Measurements from ENCODE around the gene PXDC1. TPM values are rescaled to one million over a fixed set of nuclear protein-coding genes. Genes with fewer than 3 reads are reported as not detected.
"Not testable (repeated sequence)": the region's sequence is repeated elsewhere in the genome, so short reads cannot be mapped to it uniquely, and the experiment has no call there.

PXDC1 gene
- total RNA-seq, 1 experiment from 2014 or later: 59.0 TPM

- no peak for DNase-seq (ENCODE audit: low read depth, low spot score)
- in situ Hi-C loops (cut with HindIII; ENCODE audit: low pct_unique_long_range_greater_than_20kb, low sequenced_read_pairs): no loop called here
These were observed 17.0 kb upstream of the PXDC1 start for GRCh38 chr6:3768502-3768901.

- DNase-seq (ENCODE audit: low read depth, low spot score); in situ Hi-C loops (cut with HindIII; ENCODE audit: low pct_unique_long_range_greater_than_20kb, low sequenced_read_pairs): not testable (repeated sequence)
These were observed 16.0 kb upstream of the PXDC1 start for GRCh38 chr6:3767483-3767882.

GRCh38 chr6:3766214-3766613 lies 14.7 kb upstream of the PXDC1 start:
- in situ Hi-C loops (cut with HindIII; ENCODE audit: low pct_unique_long_range_greater_than_20kb, low sequenced_read_pairs): no loop called here
- no peak for DNase-seq (ENCODE audit: low read depth, low spot score)

- no peak for DNase-seq (ENCODE audit: low read depth, low spot score)
- in situ Hi-C loops (cut with HindIII; ENCODE audit: low pct_unique_long_range_greater_than_20kb, low sequenced_read_pairs): no loop called here
These were observed 13.9 kb upstream of the PXDC1 start for GRCh38 chr6:3765415-3765814.

GRCh38 chr6:3764516-3765335 lies 13.2 kb upstream of the PXDC1 start:
- in situ Hi-C loops (cut with HindIII; ENCODE audit: low pct_unique_long_range_greater_than_20kb, low sequenced_read_pairs): no loop called here
- no peak for DNase-seq (ENCODE audit: low read depth, low spot score)

GRCh38 chr6:3762852-3763251 lies 11.3 kb upstream of the PXDC1 start:
- in situ Hi-C loops (cut with HindIII; ENCODE audit: low pct_unique_long_range_greater_than_20kb, low sequenced_read_pairs): no loop called here
- DNase-seq (ENCODE audit: low read depth, low spot score): no peak

- in situ Hi-C loops (cut with HindIII; ENCODE audit: low pct_unique_long_range_greater_than_20kb, low sequenced_read_pairs): no loop called here
- DNase-seq (ENCODE audit: low read depth, low spot score): no peak
These were observed 10.8 kb upstream of the PXDC1 start for GRCh38 chr6:3762359-3762758.

GRCh38 chr6:3761989-3762270 lies 10.4 kb upstream of the PXDC1 start:
- no peak for DNase-seq (ENCODE audit: low read depth, low spot score)
- in situ Hi-C loops (cut with HindIII; ENCODE audit: low pct_unique_long_range_greater_than_20kb, low sequenced_read_pairs): no loop called here

- in situ Hi-C loops (cut with HindIII; ENCODE audit: low pct_unique_long_range_greater_than_20kb, low sequenced_read_pairs): no loop called here
- no peak for DNase-seq (ENCODE audit: low read depth, low spot score)
These were observed 8.2 kb upstream of the PXDC1 start for GRCh38 chr6:3759646-3760232.

GRCh38 chr6:3758842-3759144 lies 7.3 kb upstream of the PXDC1 start:
- in situ Hi-C loops (cut with HindIII; ENCODE audit: low pct_unique_long_range_greater_than_20kb, low sequenced_read_pairs): no loop called here
- no peak for DNase-seq (ENCODE audit: low read depth, low spot score)

GRCh38 chr6:3757998-3758841 lies 6.7 kb upstream of the PXDC1 start:
- in situ Hi-C loops (cut with HindIII; ENCODE audit: low pct_unique_long_range_greater_than_20kb, low sequenced_read_pairs); DNase-seq (ENCODE audit: low read depth, low spot score): not testable (repeated sequence)

GRCh38 chr6:3757241-3757641 lies 5.7 kb upstream of the PXDC1 start:
- in situ Hi-C loops (cut with HindIII; ENCODE audit: low pct_unique_long_range_greater_than_20kb, low sequenced_read_pairs): no loop called here
- no peak for DNase-seq (ENCODE audit: low read depth, low spot score)

GRCh38 chr6:3756546-3756945 lies 5.0 kb upstream of the PXDC1 start:
- in situ Hi-C loops (cut with HindIII; ENCODE audit: low pct_unique_long_range_greater_than_20kb, low sequenced_read_pairs): no loop called here
- DNase-seq (ENCODE audit: low read depth, low spot score): no peak

GRCh38 chr6:3755637-3756545 lies 4.4 kb upstream of the PXDC1 start:
- in situ Hi-C loops (cut with HindIII; ENCODE audit: low pct_unique_long_range_greater_than_20kb, low sequenced_read_pairs): no loop called here
- DNase-seq (ENCODE audit: low read depth, low spot score): no peak

- in situ Hi-C loops (cut with HindIII; ENCODE audit: low pct_unique_long_range_greater_than_20kb, low sequenced_read_pairs): no loop called here
These were observed 3.3 kb upstream of the PXDC1 start for GRCh38 chr6:3754776-3755175.

GRCh38 chr6:3754032-3754725 lies 2.7 kb upstream of the PXDC1 start:
- DNase-seq (ENCODE audit: low read depth, low spot score); in situ Hi-C loops (cut with HindIII; ENCODE audit: low pct_unique_long_range_greater_than_20kb, low sequenced_read_pairs): not testable (repeated sequence)

More at GRCh38 chr6:3754776-3755175, 3.3 kb upstream of the PXDC1 start:
- DNase-seq (ENCODE audit: low read depth, low spot score): no peak

GRCh38 chr6:3753228-3753835 lies 1.8 kb upstream of the PXDC1 start:
- DNase-seq (ENCODE audit: low read depth, low spot score): peak; percentile 94
- in situ Hi-C loops (cut with HindIII; ENCODE audit: low pct_unique_long_range_greater_than_20kb, low sequenced_read_pairs): no loop called here
